LNCAP (cell line): ENCODE results near the gene KBTBD13.

Source experiments
- CTCF ChIP-seq: fragments of 450-650 bp; IDR thresholded peaks from 2 replicates; pipeline ENCODE4 v1.5.1; 2017; ENCODE audit warnings: mild to moderate bottlenecking

KBTBD13 gene

GRCh38 chr15:65060641-65061397 lies 15.7 kb upstream of the KBTBD13 start:
- no peak for TF ChIP-seq CTCF

GRCh38 chr15:65062061-65062460 lies 14.5 kb upstream of the KBTBD13 start:
- no peak for TF ChIP-seq CTCF

- TF ChIP-seq CTCF, result no peak
These were observed 13.8 kb upstream of the KBTBD13 start for GRCh38 chr15:65062726-65063125.

- TF ChIP-seq CTCF, result no peak
These were observed 10.4 kb upstream of the KBTBD13 start for GRCh38 chr15:65066001-65066634.

GRCh38 chr15:65066635-65067316 lies 9.8 kb upstream of the KBTBD13 start:
- no peak for TF ChIP-seq CTCF

GRCh38 chr15:65067317-65067644 lies 9.3 kb upstream of the KBTBD13 start:
- no peak for TF ChIP-seq CTCF

GRCh38 chr15:65067645-65068402 lies 8.7 kb upstream of the KBTBD13 start, which contains the start of gene RASL12:
RASL12 (minus strand) TSS chr15:65067991; CDS start chr15:65067835, 156 bp downstream.
- no peak for TF ChIP-seq CTCF
